Skeletal muscle satellite cell (primary cell): Measurements from ENCODE around the gene MAPT.

Experiments used
- H3K27me3 ChIP-seq: 2 replicates; pipeline ENCODE4 v1.7.0; 2013; ENCODE audit warnings: low read length; ENCODE audit not compliant: control insufficient read depth, insufficient read depth
- H3K36me3 ChIP-seq: 2 replicates; pipeline ENCODE4 v1.7.0; 2013; ENCODE audit warnings: mild to moderate bottlenecking, control low read depth, low read length; ENCODE audit not compliant: insufficient read depth
- H3K4me1 ChIP-seq: 2 replicates; pipeline ENCODE4 v1.7.0; 2013; ENCODE audit warnings: low read length; ENCODE audit not compliant: control insufficient read depth, insufficient read depth
- H3K4me2 ChIP-seq: 2 replicates; pipeline ENCODE4 v1.7.0; 2013; ENCODE audit warnings: mild to moderate bottlenecking, low read length
- H3K4me3 ChIP-seq: 2 replicates; pipeline ENCODE4 v1.7.0; 2013; ENCODE audit warnings: low read length
- H3K9ac ChIP-seq: 2 replicates; pipeline ENCODE4 v1.7.0; 2013; ENCODE audit warnings: mild to moderate bottlenecking, low read depth, low read length, moderate library complexity
- H3K9me3 ChIP-seq: replicated peaks from 2 replicates; pipeline ENCODE4 v1.7.0; 2013; ENCODE audit warnings: mild to moderate bottlenecking, control low read depth, low read length

The MAPT gene

DNA sequence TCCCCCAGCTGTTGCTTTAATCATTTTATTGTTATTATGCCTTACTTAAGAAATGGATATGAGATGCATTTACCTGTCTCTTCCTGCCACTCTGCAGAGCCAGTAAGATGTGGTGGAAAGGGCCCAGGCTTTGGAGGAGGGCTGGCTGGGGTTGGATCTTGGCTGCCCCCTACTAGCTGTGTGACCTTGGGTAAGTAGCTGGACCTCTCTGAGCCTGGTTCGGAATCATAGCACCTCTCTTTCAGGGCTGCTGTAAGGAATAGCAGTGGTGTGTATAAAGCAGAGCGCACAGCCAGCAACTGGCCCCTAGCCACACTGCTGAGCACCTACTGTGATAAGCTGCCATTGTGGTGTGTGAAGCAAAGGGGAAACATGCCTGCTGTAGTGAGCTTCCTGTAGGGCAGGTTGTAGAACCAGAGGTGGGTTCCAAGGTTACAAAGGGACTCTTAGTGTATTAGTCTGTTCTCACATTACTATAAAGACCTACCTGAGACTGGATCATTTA lies 23.9 kb downstream of the MAPT start:
- no peak overlapping the region for H3K9ac ChIP-seq
- no peaks in the 10 kb centered on the region for H3K9me3 ChIP-seq
- no peaks in the 10 kb centered on the region for H3K4me1 ChIP-seq
- no peak overlapping the region for H3K4me3 ChIP-seq
- H3K27me3 ChIP-seq: peaks cover 63% of the 10 kb centered on the region
- no peak overlapping the region for H3K4me2 ChIP-seq
- H3K36me3 ChIP-seq: no peaks in the 10 kb centered on the region

DNA sequence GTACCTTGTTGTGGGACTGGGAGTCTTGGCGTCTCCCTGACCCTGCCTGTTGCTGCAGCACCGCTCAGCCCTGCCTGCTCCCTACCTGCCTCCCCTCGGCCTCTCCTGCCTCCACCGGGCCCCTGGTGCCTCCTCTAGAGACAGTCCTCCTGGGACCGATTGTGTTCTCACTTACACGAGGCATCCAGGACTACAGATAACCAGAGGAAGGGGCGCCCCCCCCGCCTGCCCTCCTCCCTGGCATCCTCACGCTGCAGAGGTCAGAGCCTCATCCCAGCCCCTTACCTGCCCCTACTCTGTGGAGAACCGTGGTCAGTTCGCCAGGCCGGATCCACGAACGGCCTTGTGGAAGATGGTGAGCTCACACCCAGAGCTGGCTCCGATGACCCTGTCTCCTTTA lies 24.8 kb downstream of the MAPT start:
- Histone ChIP-seq H3K27me3 (peaks cover 64% of the 10 kb centered on the region), H3K4me2 (no peak overlapping the region), H3K9me3 (no peaks in the 10 kb centered on the region), H3K4me1 (no peaks in the 10 kb centered on the region), H3K4me3 (no peak overlapping the region), H3K9ac (no peak overlapping the region), H3K36me3 (no peaks in the 10 kb centered on the region)

DNA sequence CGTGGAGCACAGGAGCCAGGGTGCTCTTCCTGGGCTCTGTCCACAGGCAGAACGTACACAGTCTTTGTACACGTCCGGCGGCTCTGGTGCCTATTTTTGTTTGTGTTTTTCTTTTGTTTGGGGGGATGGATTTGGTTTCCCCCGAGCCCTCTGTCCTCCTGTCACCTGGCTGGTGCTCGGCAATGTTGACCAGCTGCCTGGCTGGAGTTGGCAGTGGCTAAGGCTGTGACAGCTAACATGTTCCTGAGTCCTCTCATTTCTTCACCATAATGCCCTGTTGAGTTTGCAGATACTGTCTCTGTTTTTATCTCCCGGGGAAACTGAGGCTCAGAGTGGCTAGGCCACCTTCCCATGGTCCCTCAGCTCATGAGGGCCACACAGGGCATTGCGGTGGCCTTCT lies 25.7 kb downstream of the MAPT start:
- Histone ChIP-seq H3K9ac (no peak overlapping the region), H3K4me2 (no peak overlapping the region), H3K36me3 (no peaks in the 10 kb centered on the region), H3K9me3 (no peaks in the 10 kb centered on the region), H3K4me1 (no peaks in the 10 kb centered on the region), H3K27me3 (peaks cover 71% of the 10 kb centered on the region), H3K4me3 (no peak overlapping the region)

DNA sequence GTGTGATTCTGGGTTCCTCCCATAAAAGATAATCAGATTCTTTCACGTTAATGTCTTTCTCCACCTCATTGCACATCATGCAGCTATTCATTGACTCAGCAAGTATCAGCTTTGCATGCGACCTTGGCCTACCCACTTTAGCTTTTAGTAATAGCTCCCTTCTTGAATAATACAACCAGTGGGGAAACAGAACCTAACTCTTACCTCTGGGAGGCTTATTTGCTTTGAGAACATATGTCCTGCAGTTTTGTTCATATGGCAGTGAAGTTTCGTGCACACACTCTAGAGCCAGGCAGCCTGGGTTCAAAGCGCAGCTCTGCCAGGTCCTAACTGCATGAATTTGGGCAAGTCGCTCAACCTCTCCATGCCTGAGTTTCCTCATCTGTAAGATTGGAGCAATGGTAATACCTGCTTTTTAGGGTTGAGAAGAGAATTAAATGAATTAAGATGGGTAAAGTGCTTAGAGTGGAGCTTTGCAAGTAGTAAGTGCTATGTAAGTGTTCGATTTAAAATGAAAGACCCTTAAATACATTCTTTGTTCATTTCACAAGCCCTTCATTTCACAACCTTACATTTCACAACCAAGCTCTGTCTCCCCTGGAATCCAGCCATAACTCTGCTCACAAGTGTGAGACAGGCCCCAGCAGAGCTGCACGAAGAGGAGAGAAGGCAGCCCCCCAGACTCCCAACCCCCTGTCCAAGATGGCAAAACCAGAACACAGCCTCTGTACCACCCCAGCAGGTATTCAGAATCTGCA lies 29.3 kb downstream of the MAPT start:
- Histone ChIP-seq H3K4me2 (no peak overlapping the region), H3K27me3 (peaks cover 55% of the 10 kb centered on the region), H3K4me1 (no peaks in the 10 kb centered on the region), H3K9ac (no peak overlapping the region), H3K9me3 (no peaks in the 10 kb centered on the region), H3K36me3 (no peaks in the 10 kb centered on the region), H3K4me3 (no peak overlapping the region)

DNA sequence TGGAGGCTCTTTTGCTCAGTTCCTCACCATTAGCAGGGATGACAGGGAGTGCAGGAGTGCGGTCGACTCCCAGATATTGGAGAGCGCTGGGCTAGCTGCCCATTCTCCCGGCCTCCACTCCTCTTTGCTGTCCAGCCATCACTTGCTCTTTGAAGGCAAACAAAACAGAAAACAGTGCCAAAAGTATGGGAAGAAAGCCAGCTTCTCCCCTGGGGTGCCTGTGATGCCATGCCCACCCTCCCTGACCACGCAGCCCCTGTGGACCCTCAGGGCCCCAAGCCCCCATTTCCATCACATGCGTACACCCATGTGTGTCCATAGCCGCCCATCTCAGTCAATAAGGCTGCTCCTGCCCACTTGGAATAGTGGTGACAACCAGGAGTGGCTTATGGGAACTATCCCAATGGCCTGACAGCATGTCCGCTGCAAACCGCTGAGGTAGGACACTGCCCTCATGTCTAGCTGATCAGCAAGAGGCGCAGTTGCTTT lies 30.0 kb downstream of the MAPT start:
- H3K4me2 ChIP-seq: no peak overlapping the region
- H3K27me3 ChIP-seq: peaks cover 55% of the 10 kb centered on the region
- no peak overlapping the region for H3K9ac ChIP-seq
- no peaks in the 10 kb centered on the region for H3K4me1 ChIP-seq
- no peak overlapping the region for H3K4me3 ChIP-seq
- H3K9me3 ChIP-seq: no peaks in the 10 kb centered on the region
- H3K36me3 ChIP-seq: no peaks in the 10 kb centered on the region

DNA sequence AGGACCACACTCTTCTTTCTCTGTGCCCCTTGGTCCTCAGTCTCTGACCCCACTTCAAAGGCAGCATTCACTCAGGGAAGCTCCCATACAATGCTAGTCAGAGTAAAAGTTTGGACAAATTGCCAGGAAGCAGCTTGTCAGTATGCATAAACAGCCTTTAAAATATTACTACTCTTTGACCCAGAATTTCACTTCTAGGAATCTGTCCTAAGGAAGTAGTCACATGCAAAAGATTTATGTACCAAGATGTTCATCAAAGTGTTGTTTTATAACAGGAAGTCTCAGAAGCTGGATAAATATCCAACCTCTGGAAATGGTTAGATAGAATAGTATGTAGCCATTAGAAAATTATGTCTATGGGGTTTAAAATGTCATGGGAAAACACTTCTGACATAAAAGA lies 31.0 kb downstream of the MAPT start:
- Histone ChIP-seq H3K4me1 (no peaks in the 10 kb centered on the region), H3K4me3 (no peak overlapping the region), H3K36me3 (no peaks in the 10 kb centered on the region), H3K27me3 (peaks cover 49% of the 10 kb centered on the region), H3K9ac (no peak overlapping the region), H3K4me2 (no peak overlapping the region), H3K9me3 (no peaks in the 10 kb centered on the region)

DNA sequence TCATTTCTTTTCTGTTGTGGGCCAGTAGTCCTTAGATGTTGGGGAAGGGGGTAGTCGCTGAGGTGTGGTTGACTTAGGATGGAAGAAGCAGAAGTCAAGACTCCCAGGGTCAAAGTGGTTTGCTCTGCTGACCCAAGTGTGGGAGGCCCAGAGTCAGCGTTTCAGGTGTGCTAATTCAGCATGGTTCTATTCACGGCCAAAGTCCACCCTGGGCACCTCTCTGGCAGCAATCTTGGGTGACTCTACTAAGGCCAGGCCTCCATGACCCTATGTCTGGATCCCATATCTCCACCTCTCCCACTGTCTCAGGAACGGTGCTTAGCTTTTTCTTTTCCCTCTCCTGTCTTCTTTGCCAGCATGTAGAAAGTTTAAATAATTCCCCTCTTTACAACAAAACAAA lies 32.9 kb downstream of the MAPT start:
- H3K9me3 ChIP-seq: no peaks in the 10 kb centered on the region
- no peaks in the 10 kb centered on the region for H3K4me1 ChIP-seq
- H3K4me2 ChIP-seq: no peak overlapping the region
- peaks cover 41% of the 10 kb centered on the region for H3K27me3 ChIP-seq
- no peak overlapping the region for H3K4me3 ChIP-seq
- no peak overlapping the region for H3K9ac ChIP-seq
- no peaks in the 10 kb centered on the region for H3K36me3 ChIP-seq

DNA sequence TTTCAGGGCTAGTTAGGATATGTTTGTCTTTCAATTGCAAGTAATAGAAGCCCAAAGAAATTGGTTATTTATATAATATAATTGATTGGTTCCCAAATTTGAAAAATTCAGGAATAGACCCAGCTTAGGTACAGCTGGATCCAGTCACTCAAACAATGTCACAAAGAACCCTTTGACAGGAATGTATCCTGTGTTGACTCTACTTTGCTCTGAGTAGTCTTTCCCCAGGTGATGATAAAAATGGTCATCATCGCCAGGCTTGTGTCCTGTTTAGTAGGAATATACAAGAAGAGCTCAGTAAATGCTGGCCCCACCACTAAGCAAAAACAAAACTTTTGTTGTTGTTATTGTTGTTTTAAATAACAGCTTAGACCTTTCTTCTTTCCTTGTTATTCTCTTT lies 35.0 kb downstream of the MAPT start:
- Histone ChIP-seq H3K4me3 (no peak overlapping the region), H3K4me2 (no peak overlapping the region), H3K27me3 (peaks cover 27% of the 10 kb centered on the region), H3K9ac (no peak overlapping the region), H3K9me3 (no peaks in the 10 kb centered on the region), H3K4me1 (no peaks in the 10 kb centered on the region), H3K36me3 (no peaks in the 10 kb centered on the region)

DNA sequence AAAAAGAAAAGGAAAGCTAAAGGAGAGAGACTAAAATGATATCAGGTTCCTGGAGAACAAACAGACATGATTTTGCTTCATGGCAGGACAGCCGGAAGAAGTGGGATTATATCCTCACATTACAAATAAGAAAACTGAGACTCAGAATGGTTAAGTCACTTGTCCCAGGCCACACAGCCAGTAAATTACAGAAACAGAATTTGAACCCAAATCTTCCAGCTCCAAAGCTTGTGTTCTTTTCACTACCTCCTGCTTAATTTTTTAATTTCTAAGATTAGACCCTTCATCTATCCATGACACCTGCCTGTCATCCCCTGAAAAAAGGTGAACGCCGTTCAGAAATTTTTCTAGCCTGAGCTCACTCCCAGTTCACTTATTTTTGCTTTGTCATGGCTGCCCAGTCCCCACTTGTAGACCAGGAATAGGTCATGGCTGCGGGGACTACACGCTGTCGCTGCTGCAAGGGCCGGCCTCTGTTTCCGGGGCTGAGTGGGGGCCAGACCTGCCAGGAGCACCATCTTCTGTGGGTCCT lies 36.1 kb downstream of the MAPT start:
- Histone ChIP-seq H3K4me1 (no peaks in the 10 kb centered on the region), H3K27me3 (peaks cover 26% of the 10 kb centered on the region), H3K36me3 (no peaks in the 10 kb centered on the region), H3K9ac (no peak overlapping the region), H3K4me2 (no peak overlapping the region), H3K9me3 (no peaks in the 10 kb centered on the region), H3K4me3 (no peak overlapping the region)

DNA sequence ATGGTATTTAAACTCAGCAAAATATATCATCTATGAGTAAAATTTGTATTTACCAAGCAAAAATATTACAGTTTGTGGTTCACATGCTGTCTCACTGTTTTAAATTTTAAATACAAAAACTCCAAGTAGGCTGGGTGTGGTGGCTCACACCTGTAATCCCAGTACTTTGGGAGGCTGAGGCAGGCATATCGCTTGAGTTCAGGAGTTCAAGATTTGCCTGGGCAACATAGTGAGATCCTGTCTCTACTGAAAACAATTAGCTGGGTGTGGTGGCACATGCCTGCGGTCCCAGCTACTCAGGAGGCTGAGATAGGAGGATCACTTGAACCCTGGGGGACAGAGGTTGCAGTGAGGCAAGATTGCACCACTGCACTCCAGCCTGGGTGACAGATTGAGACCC lies 37.3 kb downstream of the MAPT start:
- H3K9me3 ChIP-seq: no peaks in the 10 kb centered on the region
- no peaks in the 10 kb centered on the region for H3K36me3 ChIP-seq
- H3K27me3 ChIP-seq: peaks cover 37% of the 10 kb centered on the region
- H3K9ac ChIP-seq: no peak overlapping the region
- no peaks in the 10 kb centered on the region for H3K4me1 ChIP-seq
- no peak overlapping the region for H3K4me2 ChIP-seq
- no peak overlapping the region for H3K4me3 ChIP-seq

DNA sequence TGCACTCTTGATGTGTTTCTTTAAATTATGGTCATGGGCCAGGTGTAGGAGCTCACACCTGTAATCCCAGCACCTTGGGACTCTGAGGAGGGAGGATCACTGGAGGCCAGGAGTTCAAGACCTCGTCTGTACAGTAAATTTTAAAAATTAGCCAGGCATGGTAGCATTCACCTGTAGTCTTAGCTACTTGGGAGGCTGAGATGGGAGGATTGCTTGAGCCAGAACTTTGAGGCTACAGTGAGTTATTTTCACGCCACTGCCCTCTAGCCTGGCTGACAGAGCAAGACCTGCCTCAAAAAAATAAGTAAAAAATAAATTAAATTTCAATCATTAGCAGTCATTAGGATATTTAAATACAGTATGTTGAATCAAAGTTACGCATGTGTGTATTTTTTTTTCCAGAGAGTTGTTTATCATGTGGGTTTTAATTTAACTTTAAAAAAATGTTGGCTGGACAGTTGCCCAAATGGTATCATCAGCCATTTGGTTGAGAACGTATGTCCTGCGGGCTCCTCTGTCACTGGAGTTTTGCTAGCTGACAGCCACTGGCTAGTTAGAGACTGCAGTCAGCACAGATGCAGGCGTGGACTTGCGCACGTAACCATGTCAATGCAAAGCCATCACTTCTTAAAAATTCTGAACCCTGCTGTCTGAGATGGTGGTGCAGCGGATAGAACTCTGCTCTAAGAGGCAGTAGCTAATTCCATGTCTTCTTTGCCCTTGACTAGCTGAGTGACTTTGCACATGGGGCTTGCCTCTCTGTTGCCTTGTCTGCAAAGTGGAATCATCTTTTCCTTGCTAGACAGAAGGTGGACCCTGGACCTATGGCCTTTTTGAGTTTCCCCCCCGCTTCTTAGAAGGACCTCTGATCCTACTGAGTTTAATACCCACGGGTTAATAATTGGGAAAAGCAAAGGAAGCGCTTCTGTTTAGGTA lies 40.0 kb downstream of the MAPT start:
- Histone ChIP-seq H3K4me2 (no peak overlapping the region), H3K27me3 (peaks cover 53% of the 10 kb centered on the region), H3K36me3 (no peaks in the 10 kb centered on the region), H3K9ac (no peak overlapping the region), H3K4me3 (no peak overlapping the region), H3K9me3 (no peaks in the 10 kb centered on the region), H3K4me1 (no peaks in the 10 kb centered on the region)
